Peyer's patch (tissue), 4 donors: ENCODE results near the gene ZFYVE19. TPM values are rescaled to one million over a fixed set of nuclear protein-coding genes. Genes with fewer than 3 reads are reported as not detected.

Experiments
- DNase-seq, 3 donors: peaks; one replicate each; pipeline ENCODE4 v3.0.0-alpha.2; 2017 to 2019
- H3K27ac ChIP-seq, 4 donors: fragments of 200-600 bp; sonication (generic); one replicate each; pipeline ENCODE4 v1.5.1; 2016 to 2019
- H3K27me3 ChIP-seq, 2 donors: fragments of 200-600 bp; sonication (generic); one replicate each; pipeline ENCODE4 v1.5.1; 2019
- H3K36me3 ChIP-seq, 3 donors: fragments of 200-600 bp; sonication (generic); one replicate each; pipeline ENCODE4 v1.5.1; 2016 to 2019
- H3K4me1 ChIP-seq, 4 donors: fragments of 200-600 bp; sonication (generic); one replicate each; pipeline ENCODE4 v1.5.1; 2016 to 2019
- H3K4me3 ChIP-seq, 4 donors: fragments of 200-600 bp; sonication (generic); 1 replicate in 3 of 4; 2 replicates in 1 of 4; pipeline ENCODE4 v1.5.1; 2016 to 2019; ENCODE audit warnings: mild to moderate bottlenecking in 1 of 4
- H3K9me3 ChIP-seq, 4 donors: fragments of 200-600 bp; sonication (generic); one replicate each; pipeline ENCODE4 v1.5.1; 2016 to 2019; ENCODE audit warnings: mild to moderate bottlenecking in 1 of 4
- CTCF ChIP-seq, 6 experiments: fragments of 450-650 bp in 4 of 6; fragments of 200-600 bp in 2 of 6; sonication (generic) in 1 of 6; IDR thresholded peaks; one replicate each; pipeline ENCODE4 v1.5.1; 2017 to 2019; ENCODE audit warnings: antibody characterized with exemption in 6 of 6, mild to moderate bottlenecking in 3 of 6, moderate library complexity in 1 of 6
- POLR2A ChIP-seq, 2 donors: fragments of 450-650 bp; IDR thresholded peaks; one replicate each; pipeline ENCODE4 v1.5.1; 2017; ENCODE audit warnings: antibody characterized with exemption in 2 of 2, mild to moderate bottlenecking in 2 of 2, moderate library complexity in 2 of 2
- total RNA-seq, 4 donors: library from RNA; depleted of rRNA; stranded (reverse); fragments of >200 nt; gene quantifications; one replicate each; pipeline ENCODE4 v1.1.0, GENCODE V29; 2016

Gene ZFYVE19, protein sequence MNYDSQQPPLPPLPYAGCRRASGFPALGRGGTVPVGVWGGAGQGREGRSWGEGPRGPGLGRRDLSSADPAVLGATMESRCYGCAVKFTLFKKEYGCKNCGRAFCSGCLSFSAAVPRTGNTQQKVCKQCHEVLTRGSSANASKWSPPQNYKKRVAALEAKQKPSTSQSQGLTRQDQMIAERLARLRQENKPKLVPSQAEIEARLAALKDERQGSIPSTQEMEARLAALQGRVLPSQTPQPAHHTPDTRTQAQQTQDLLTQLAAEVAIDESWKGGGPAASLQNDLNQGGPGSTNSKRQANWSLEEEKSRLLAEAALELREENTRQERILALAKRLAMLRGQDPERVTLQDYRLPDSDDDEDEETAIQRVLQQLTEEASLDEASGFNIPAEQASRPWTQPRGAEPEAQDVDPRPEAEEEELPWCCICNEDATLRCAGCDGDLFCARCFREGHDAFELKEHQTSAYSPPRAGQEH
- total RNA-seq = 100 to 1,000 TPM in 1 of 4 donors, 10 to 100 TPM in 3; 56.9 to 110 (median 79.9) TPM

GRCh38 chr15:40807028-40807887, at the start of gene ZFYVE19, which contains the start of gene DNAJC17:
ZFYVE19 (plus strand) TSS chr15:40807089; CDS start chr15:40807590, 501 bp downstream.
DNAJC17 (minus strand) TSS chr15:40807473; CDS start chr15:40807446, 27 bp downstream.
- H3K4me1 ChIP-seq = peaks cover 0 to 46% (median 11%) of the 10 kb centered on the region in 4 donors
- DNase-seq = peak; percentile 96 to 98 (median 96)
- H3K9me3 ChIP-seq = no peaks in the 10 kb centered on the region
- peaks cover 0 to 15% (median 0%) of the 10 kb centered on the region in 3 donors for H3K36me3 ChIP-seq
- H3K27ac ChIP-seq = peak within 1 kb of the TSS; percentile 91 to 97 (median 96)
- no peaks in the 10 kb centered on the region for H3K27me3 ChIP-seq
- peak within 1 kb of the TSS; percentile 70 to 94 (median 90) for H3K4me3 ChIP-seq
- TF ChIP-seq POLR2A (IDR thresholded peaks at IDR 0.05) (peak; percentile 49 to 63), CTCF (IDR thresholded peaks at IDR 0.05) (peak in 4 of 6 experiments; percentile 11 to 44 (median 35))

DNA sequence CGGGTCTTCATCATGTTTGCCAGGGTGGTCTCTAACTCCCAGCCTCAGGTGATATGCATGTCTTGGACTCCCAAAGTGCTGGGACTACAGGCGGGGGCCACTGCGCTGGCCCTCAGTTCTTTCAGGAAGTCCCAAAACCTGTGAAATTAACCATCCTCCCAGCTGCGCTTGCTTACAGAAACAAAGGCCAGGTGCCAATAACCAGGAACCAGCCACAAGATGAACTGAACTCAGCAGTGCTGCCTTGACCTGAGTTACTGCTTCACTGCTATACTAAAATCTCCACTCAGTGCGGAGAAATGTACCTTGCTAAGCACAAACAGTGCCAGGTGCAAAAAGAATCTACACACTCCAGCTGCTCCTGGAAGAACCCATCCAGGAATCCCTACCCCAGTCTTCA, 46.9 kb upstream of the ZFYVE19 start:
- Histone ChIP-seq H3K36me3 (no peaks in the 10 kb centered on the region), H3K9me3 (no peaks in the 10 kb centered on the region), H3K4me1 (peaks cover 0 to 17% (median 7%) of the 10 kb centered on the region in 4 donors), H3K4me3 (no peak overlapping the region), H3K27ac (no peak overlapping the region), H3K27me3 (no peaks in the 10 kb centered on the region)
- DNase-seq = no peak
- TF ChIP-seq POLR2A (IDR thresholded peaks at IDR 0.05) (no peak), CTCF (IDR thresholded peaks at IDR 0.05) (no peak)

- no peaks in the 10 kb centered on the region for H3K27me3 ChIP-seq
- DNase-seq = peak; percentile 55 to 89 (median 86)
- TF ChIP-seq POLR2A (IDR thresholded peaks at IDR 0.05) (no peak), CTCF (IDR thresholded peaks at IDR 0.05) (no peak)
- peak overlapping the region; percentile 50 to 80 (median 68) for H3K4me3 ChIP-seq
- peaks cover 0 to 41% (median 12%) of the 10 kb centered on the region in 4 donors for H3K4me1 ChIP-seq
- H3K9me3 ChIP-seq = no peaks in the 10 kb centered on the region
- H3K36me3 ChIP-seq = peaks cover 0 to 12% (median 0%) of the 10 kb centered on the region in 3 donors
- H3K27ac ChIP-seq = peak overlapping the region; percentile 80 to 92 (median 85)
Observed at GRCh38 chr15:40762919-40763800, 43.7 kb upstream of the ZFYVE19 start.

GRCh38 chr15:40763801-40764628, 42.9 kb upstream of the ZFYVE19 start, which contains the start of gene GCHFR:
GCHFR (plus strand) TSS chr15:40764068; CDS start chr15:40764181, 113 bp downstream.
- peaks cover 0 to 50% (median 14%) of the 10 kb centered on the region in 4 donors for H3K4me1 ChIP-seq
- H3K27me3 ChIP-seq = no peaks in the 10 kb centered on the region

More at GRCh38 chr15:40763801-40764628, 42.9 kb upstream of the ZFYVE19 start, which contains the start of gene GCHFR:
- peaks cover 0 to 12% (median 0%) of the 10 kb centered on the region in 3 donors for H3K36me3 ChIP-seq
- H3K9me3 ChIP-seq = no peaks in the 10 kb centered on the region
- TF ChIP-seq CTCF (IDR thresholded peaks at IDR 0.05) = peak; percentile 1 to 56 (median 36)
- TF ChIP-seq POLR2A (IDR thresholded peaks at IDR 0.05) = peak; percentile 82 to 83
- H3K4me3 ChIP-seq = peak within 1 kb of the TSS; percentile 50 to 80 (median 68)
- peak within 1 kb of the TSS; percentile 80 to 92 (median 85) for H3K27ac ChIP-seq
- peak; percentile 74 to 92 (median 91) for DNase-seq
